Activated CD8-positive, alpha-beta memory T cell treated with anti-CD3 and anti-CD28 coated beads, Interleukin-2, amount 50 U/mL, for 1 hour (primary cell): ENCODE measurements around the gene ZNF428.
"Not testable (repeated sequence)": the region's sequence is repeated elsewhere in the genome, so short reads cannot be mapped to it uniquely, and the experiment has no call there.

Experiments
- DNase-seq: peaks from one replicate; pipeline ENCODE4 v3.0.0-alpha.2; 2020; ENCODE audit errors: extremely low read depth

ZNF428 gene

GRCh38 chr19:43639519-43640423, 20.3 kb upstream of the ZNF428 start, which contains the start of gene CADM4:
Gene CADM4 (minus strand): TSS chr19:43639850. CDS start chr19:43639790, 60 bp downstream.
- no peak for DNase-seq

- DNase-seq = no peak
Observed at GRCh38 chr19:43638995-43639518, 19.6 kb upstream of the ZNF428 start.

- DNase-seq = no peak
Observed at GRCh38 chr19:43638214-43638994, 19.0 kb upstream of the ZNF428 start.

DNA sequence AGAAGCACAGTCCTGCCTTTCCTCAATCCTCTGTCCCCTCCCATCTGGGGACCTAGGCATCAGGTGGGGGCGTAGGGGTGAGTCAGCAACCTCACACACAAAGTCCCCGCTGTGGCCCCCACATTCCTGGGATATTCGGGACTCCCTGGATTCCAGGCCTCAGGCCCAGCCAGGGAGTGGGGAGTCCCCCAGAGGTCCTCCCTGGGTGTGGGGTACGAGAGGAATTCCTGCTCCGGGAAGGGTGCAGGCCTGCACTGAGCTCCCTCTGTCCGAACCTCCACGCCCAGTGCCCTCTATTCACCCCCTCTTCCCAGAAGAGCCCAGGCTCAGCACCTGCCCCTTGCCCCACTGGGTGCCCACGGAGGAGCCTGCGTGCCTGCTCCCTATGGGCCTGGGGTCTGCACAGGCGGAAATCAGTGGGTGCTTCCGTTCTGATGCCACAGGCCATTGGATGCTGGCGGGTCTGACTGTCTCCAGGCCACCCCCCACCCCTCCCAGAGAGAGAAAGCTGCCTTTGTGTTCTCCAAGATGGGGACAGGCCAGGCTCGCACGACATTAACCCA, 16.8 kb upstream of the ZNF428 start:
- no peak for DNase-seq

- DNase-seq = not testable (repeated sequence)
Observed at GRCh38 chr19:43635561-43635940, 16.1 kb upstream of the ZNF428 start.

DNA sequence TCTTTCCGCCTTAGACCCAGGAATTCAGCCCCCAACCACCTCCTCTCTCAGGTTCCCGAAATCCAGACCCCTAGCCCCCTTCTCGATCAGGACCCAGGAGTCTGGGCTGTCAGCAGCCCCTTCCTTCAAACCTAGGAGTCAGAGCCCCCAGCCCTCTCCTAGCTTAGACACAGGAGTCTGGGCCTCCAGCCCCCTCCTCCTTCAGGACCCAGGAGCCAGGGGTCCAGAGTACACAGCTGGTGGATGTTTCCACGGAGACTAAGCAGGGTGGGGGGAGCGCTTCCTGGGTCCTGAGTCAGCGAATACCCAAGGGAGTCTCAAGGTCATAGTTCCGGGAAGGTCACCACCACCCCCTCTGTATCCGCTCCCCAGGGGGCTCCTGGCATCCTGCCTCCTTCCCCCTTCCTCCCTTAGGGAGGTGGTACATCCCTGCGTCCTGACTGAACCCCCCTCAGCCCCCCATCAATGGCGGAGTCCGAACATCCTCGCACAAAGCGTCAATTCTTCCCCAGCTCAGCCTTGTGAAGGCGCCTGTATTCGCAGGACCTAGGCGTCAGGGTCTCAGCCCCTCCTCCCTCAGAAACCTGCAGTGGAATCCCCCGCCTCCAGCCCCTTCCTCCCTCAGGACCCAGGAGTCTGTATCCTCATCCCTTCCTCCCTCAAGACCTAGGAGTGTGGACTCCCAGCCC, 15.6 kb upstream of the ZNF428 start:
- DNase-seq = no peak

- no peak for DNase-seq
Observed at GRCh38 chr19:43634506-43634871, 15.1 kb upstream of the ZNF428 start.

DNA sequence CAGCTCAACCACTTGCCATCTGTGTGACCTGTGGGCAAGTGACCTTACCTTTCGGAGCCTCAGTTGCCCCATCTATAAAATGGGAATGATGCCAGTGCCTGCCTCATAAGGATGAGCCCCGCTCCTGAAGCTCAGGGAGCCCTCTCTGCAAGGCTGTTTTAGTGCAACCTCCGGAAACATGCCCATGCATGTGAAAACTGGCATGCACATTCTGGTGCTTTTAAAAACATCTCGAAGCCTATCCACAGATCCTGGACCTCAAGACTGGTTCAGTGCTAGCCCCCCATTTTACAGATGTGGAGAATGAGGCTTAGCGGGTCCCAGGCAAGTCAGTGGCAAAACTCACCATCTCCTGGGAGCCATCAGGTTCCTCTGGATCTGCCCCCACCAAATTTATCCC, 14.6 kb upstream of the ZNF428 start:
- DNase-seq = no peak

- no peak for DNase-seq
Observed at GRCh38 chr19:43633520-43633919, 14.1 kb upstream of the ZNF428 start.

GRCh38 chr19:43631491-43631890, 12.1 kb upstream of the ZNF428 start:
- no peak for DNase-seq

DNA sequence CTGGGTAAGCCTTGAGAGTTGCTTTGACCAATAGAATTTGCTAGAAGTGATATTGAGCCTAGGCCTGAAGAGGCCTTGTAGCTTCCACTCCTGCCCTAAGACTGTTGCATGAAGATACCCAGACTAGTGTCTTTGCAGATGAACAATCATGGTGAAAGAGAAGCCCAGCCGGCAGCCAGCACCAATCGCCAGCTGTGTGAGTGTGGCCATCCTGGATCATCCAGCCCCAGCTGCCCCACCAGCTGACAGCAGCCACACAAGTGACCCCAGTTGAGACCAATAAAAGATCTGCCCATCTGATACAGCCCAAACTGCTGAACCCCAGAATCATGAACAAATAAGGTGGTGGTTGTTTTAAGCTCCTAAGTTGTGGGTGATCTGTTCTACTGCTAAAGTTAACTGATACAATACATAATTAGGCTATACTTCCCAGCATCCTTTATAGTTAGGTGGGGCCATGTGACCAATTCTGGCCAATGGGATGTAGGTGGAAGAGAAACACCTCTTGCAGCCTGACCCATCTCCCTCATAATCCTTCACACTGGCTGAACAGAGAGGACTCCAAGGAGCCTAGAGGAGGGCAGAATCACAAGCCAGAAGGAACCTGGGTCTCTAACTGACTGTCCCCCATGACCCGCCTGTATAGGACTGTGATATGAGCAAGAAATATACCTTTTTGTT, 9.4 kb upstream of the ZNF428 start:
- no peak for DNase-seq

GRCh38 chr19:43626838-43627237, 7.4 kb upstream of the ZNF428 start:
- DNase-seq = no peak

DNA sequence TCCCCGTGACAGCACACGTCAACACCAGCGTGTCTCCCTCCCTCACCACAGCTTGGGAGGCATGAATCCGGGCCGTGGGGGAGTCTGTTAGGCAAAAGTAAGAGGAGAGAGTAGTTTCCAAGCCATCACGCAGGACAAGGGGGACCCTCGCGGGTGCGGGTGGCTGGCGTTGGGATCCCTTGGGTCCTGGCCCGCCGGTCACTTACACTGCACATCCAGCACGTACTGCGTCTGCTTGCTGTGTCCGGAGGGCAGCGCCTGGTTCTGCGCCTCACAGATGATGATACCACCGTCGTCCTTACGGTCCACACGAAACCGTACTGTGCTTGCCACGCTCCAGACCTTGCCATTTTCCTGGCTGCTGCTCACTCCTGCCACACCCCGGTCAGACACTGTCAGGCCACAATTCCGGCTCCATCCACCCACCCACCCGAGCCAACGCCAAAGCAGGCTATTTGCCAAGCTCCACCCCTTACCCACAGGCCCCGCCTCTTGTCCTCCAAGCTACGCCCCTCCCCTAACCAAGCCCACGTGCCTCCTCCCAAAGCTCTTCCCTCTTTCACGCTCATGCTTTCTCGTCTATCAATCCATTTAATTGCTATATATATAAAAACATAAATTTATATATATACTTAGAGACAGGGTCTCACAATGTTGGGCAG, 6.6 kb upstream of the ZNF428 start:
- no peak for DNase-seq

GRCh38 chr19:43624933-43625332, 5.5 kb upstream of the ZNF428 start:
- DNase-seq = peak; percentile 72

- no peak for DNase-seq
Observed at GRCh38 chr19:43623889-43624670, 4.7 kb upstream of the ZNF428 start.

GRCh38 chr19:43622956-43623355, 3.5 kb upstream of the ZNF428 start:
- no peak for DNase-seq

DNA sequence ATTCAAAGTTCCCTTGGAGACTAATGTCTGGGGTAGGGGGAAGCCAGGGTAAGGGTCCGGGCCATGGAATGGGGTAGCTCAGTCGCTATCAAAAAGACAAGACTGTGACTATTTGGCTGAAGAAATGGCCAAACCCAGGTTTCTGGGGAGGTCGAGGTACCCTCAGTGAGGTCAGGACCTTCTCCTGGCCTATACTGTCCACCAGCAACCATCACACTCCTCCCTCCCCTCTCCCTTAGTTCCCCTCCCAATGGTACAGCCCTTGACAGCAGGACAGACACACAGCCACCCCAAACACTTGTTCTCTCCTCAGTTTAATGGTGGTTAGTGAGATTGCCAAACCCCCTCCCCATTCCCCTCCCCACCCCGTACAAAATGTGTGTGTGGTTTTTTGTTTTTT, 2.6 kb upstream of the ZNF428 start:
- DNase-seq = no peak

DNA sequence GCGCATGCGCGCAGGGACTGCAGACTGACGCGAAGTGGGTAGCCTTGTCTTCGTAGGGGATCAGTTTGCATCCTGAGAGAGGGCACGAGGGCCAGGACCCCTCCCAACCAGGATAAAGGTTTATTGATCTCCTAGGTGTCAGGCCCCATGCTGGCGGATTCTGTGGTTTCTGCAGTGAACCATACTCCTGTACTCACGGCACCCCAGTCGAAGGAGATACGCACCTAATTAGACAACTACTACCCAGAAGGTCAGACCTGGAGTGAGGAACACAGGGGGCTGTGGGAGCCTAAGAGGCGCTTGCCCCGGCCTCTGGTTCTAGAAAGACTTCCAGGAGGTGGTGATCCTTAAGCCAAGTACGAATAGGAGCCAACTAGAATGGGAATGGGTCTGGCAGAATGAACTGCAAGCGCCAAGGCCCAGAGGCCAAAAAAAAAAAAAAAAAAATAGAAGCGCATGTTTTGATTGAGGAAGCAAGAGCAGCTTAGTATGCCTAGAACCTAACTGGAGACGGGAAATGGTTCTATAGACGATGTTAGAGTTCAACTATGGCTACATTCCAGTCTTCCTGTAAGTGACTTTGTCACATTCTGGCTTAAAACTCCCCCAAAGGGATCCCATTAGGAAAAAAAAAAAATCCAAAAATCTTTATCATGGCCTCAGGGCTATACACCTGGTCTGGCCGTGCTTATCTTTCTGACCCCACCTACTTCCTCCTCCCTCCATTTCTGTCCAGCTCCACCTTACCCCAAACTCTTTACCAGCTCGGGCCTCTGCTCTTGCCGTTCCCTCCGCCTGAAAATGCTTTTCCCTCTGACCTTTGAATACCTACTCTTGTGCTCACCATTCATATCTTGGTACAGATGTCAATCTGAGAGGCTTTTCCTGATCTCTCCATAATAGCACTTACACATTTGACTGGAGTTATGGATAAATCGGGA, 902 bp upstream of the ZNF428 start:
- DNase-seq = peak; percentile 71

GRCh38 chr19:43618921-43619261, 538 bp downstream of the ZNF428 start:
- DNase-seq = no peak
